Tibial artery (tissue), 4 donors: ENCODE results near the gene MFAP3.

Source experiments
- DNase-seq, 2 donors: peaks; one replicate each; pipeline ENCODE4 v3.0.0-alpha.2; 2019
- H3K27ac ChIP-seq, 2 donors: fragments of 200-600 bp; sonication (generic) in 1 of 2; 1 replicate in 1 of 2; 2 replicates in 1 of 2; pipeline ENCODE4 v1.5.1; 2018 to 2019; ENCODE audit warnings: mild to moderate bottlenecking in 1 of 2
- H3K27me3 ChIP-seq, 2 donors: fragments of 200-600 bp; sonication (generic) in 1 of 2; one replicate each; pipeline versions ENCODE4 v1.5.1 to v1.6.0; 2016 to 2019
- H3K36me3 ChIP-seq, 3 donors: fragments of 200-600 bp; sonication (generic) in 2 of 3; one replicate each; pipeline ENCODE4 v1.5.1; 2016 to 2019; ENCODE audit warnings: mild to moderate bottlenecking in 2 of 3
- H3K4me1 ChIP-seq, 4 donors: fragments of 200-600 bp; sonication (generic) in 2 of 4; 1 replicate in 3 of 4; 2 replicates in 1 of 4; pipeline ENCODE4 v1.5.1; 2016 to 2019
- H3K4me3 ChIP-seq, 2 donors: fragments of 200-600 bp; sonication (generic) in 1 of 2; 1 replicate in 1 of 2; 2 replicates in 1 of 2; pipeline ENCODE4 v1.5.1; 2018 to 2019; ENCODE audit warnings: mild to moderate bottlenecking in 2 of 2
- H3K9me3 ChIP-seq, 3 donors: fragments of 200-600 bp; sonication (generic) in 1 of 3; one replicate each; pipeline ENCODE4 v1.5.1; 2016 to 2019
- intact Hi-C: fragments of 100-400 bp; cut with DNase I; formaldehyde crosslinking; loops from one replicate; pipeline ENCODE4 v1.15.0; 2023; ENCODE audit warnings: low total_unique reads
- TF ChIP-seq, protein P1 (sequence below), 2 experiments: fragments of 200-600 bp in 1 of 2; fragments of 450-650 bp in 1 of 2; IDR thresholded peaks; one replicate each; pipeline ENCODE4 v1.5.1; 2017 to 2019; ENCODE audit warnings: antibody characterized with exemption in 2 of 2, mild to moderate bottlenecking in 1 of 2, moderate library complexity in 1 of 2

The MFAP3 gene

GRCh38 chr5:154000703-154001102, 38.1 kb upstream of the MFAP3 start:
- intact Hi-C loops, result no loop called here
- H3K4me1 ChIP-seq, result no peaks in the 10 kb centered on the region
- no peak overlapping the region for H3K4me3 ChIP-seq
- TF ChIP-seq, protein P1, sequence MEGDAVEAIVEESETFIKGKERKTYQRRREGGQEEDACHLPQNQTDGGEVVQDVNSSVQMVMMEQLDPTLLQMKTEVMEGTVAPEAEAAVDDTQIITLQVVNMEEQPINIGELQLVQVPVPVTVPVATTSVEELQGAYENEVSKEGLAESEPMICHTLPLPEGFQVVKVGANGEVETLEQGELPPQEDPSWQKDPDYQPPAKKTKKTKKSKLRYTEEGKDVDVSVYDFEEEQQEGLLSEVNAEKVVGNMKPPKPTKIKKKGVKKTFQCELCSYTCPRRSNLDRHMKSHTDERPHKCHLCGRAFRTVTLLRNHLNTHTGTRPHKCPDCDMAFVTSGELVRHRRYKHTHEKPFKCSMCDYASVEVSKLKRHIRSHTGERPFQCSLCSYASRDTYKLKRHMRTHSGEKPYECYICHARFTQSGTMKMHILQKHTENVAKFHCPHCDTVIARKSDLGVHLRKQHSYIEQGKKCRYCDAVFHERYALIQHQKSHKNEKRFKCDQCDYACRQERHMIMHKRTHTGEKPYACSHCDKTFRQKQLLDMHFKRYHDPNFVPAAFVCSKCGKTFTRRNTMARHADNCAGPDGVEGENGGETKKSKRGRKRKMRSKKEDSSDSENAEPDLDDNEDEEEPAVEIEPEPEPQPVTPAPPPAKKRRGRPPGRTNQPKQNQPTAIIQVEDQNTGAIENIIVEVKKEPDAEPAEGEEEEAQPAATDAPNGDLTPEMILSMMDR (IDR thresholded peaks at IDR 0.05), result no peak
- H3K36me3 ChIP-seq, result peaks cover 30 to 47% (median 46%) of the 10 kb centered on the region in 3 donors
- no peaks in the 10 kb centered on the region for H3K9me3 ChIP-seq
- H3K27ac ChIP-seq, result no peak overlapping the region
- no peaks in the 10 kb centered on the region for H3K27me3 ChIP-seq
- DNase-seq, result no peak

DNA sequence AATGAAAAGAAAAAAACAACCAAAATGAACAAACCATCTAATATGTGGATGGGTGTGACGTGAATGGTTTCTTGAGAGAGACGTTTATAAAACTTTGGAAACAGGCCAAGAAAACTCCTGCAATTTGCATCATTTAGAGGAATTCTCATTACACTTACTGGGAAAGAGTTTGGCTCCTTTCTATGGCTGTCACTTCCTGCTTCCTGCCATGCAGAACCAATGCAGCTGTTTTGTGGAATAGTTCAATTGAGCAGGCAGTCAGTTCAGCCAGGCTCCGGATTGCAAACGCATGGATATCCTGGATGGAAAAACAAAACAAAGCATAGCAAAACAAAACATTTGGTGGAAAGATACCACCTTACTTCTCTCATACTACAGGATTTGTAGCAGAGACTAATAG, 36.7 kb upstream of the MFAP3 start:
- Histone ChIP-seq H3K36me3 (peaks cover 30 to 45% (median 36%) of the 10 kb centered on the region in 3 donors), H3K27ac (no peak overlapping the region), H3K9me3 (no peaks in the 10 kb centered on the region), H3K4me3 (no peak overlapping the region), H3K4me1 (no peaks in the 10 kb centered on the region), H3K27me3 (no peaks in the 10 kb centered on the region)
- intact Hi-C loops, result no loop called here
- no peak for DNase-seq
- TF ChIP-seq, protein P1 (IDR thresholded peaks at IDR 0.05), result no peak

DNA sequence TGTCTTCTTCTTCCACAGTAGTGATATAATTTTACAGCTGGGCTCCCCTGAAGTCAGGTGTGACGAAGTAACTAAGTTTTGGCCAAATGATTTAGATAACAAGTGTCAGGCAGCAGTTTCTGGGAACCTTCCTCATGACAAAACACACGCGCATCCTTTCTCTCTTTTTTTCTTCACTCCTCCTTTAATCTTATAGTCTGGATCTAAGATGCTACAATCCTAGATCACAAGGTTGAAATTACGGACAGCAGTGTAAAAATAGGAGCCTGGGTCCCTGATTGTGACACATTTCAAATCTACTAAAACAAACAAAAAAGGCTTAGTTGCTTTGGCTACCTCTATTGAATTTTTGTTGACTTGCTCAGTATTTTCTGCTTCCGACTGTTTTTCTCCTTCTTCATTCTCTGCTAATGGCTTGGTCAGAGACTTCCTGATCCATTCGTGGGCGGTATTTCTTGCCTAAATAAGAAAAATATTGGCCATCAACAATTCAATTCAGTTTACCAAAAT, 36.2 kb upstream of the MFAP3 start:
- Histone ChIP-seq H3K27me3 (no peaks in the 10 kb centered on the region), H3K4me3 (no peak overlapping the region), H3K4me1 (no peaks in the 10 kb centered on the region), H3K36me3 (peaks cover 30 to 40% (median 35%) of the 10 kb centered on the region in 3 donors), H3K27ac (no peak overlapping the region), H3K9me3 (no peaks in the 10 kb centered on the region)
- intact Hi-C loops, result no loop called here
- no peak for DNase-seq
- TF ChIP-seq, protein P1 (IDR thresholded peaks at IDR 0.05), result no peak

- Histone ChIP-seq H3K4me3 (no peak overlapping the region), H3K4me1 (no peaks in the 10 kb centered on the region), H3K9me3 (no peaks in the 10 kb centered on the region), H3K27me3 (no peaks in the 10 kb centered on the region), H3K27ac (no peak overlapping the region), H3K36me3 (peaks cover 9 to 29% (median 20%) of the 10 kb centered on the region in 3 donors)
- intact Hi-C loops, result no loop called here
- no peak for DNase-seq
- TF ChIP-seq, protein P1 (IDR thresholded peaks at IDR 0.05), result no peak
Observed at GRCh38 chr5:154005648-154006047, 33.1 kb upstream of the MFAP3 start.

- no peaks in the 10 kb centered on the region for H3K27me3 ChIP-seq
- peaks cover 0 to 43% (median 22%) of the 10 kb centered on the region in 3 donors for H3K36me3 ChIP-seq
- H3K27ac ChIP-seq, result no peak overlapping the region
- no peaks in the 10 kb centered on the region for H3K4me1 ChIP-seq
- H3K4me3 ChIP-seq, result no peak overlapping the region
- intact Hi-C loops, result no loop called here
- DNase-seq, result no peak
- H3K9me3 ChIP-seq, result no peaks in the 10 kb centered on the region
- TF ChIP-seq, protein P1 (IDR thresholded peaks at IDR 0.05), result no peak
Observed at GRCh38 chr5:154010660-154011059, 28.1 kb upstream of the MFAP3 start.
